SU-DHL-6 (cell line): ENCODE measurements around the gene DENND6B.

ENCODE experiments used
- EZH2phosphoT487 ChIP-seq: fragments of 200-600 bp; sonication (generic), shearing (Covaris generic); conservative IDR thresholded peaks from 2 replicates; pipeline ENCODE4 v1.6.1; 2018; ENCODE audit warnings: mild to moderate bottlenecking, antibody characterized with exemption, low read length, moderate library complexity, mixed read lengths
- TF ChIP-seq, protein P1 (sequence below): fragments of 200-600 bp; sonication (generic); IDR thresholded peaks from one replicate; pipeline ENCODE4 v1.5.1; 2017; ENCODE audit warnings: antibody characterized with exemption, mild to moderate bottlenecking, low read length, moderate library complexity; ENCODE audit not compliant: insufficient read depth, poor library complexity, severe bottlenecking

- TF ChIP-seq, protein P1, sequence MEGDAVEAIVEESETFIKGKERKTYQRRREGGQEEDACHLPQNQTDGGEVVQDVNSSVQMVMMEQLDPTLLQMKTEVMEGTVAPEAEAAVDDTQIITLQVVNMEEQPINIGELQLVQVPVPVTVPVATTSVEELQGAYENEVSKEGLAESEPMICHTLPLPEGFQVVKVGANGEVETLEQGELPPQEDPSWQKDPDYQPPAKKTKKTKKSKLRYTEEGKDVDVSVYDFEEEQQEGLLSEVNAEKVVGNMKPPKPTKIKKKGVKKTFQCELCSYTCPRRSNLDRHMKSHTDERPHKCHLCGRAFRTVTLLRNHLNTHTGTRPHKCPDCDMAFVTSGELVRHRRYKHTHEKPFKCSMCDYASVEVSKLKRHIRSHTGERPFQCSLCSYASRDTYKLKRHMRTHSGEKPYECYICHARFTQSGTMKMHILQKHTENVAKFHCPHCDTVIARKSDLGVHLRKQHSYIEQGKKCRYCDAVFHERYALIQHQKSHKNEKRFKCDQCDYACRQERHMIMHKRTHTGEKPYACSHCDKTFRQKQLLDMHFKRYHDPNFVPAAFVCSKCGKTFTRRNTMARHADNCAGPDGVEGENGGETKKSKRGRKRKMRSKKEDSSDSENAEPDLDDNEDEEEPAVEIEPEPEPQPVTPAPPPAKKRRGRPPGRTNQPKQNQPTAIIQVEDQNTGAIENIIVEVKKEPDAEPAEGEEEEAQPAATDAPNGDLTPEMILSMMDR = no peak
- no peak for TF ChIP-seq EZH2phosphoT487
Observed at GRCh38 chr22:50260434-50260800, 66.4 kb downstream of the DENND6B start.
